ENCODE results near the gene ZNF217. TPM values are rescaled to one million over a fixed set of nuclear protein-coding genes. Genes with fewer than 3 reads are reported as not detected.
"Not testable (repeated sequence)": the region's sequence is repeated elsewhere in the genome, so short reads cannot be mapped to it uniquely, and the experiment has no call there.

ZNF217 gene
- total and polyA plus RNA-seq, 10 of the 15 experiments (the other 5 are each of a cell fraction or from before 2014, with no cell fraction given): 8.5 to 76.6 (median 40.6) TPM

- H3K36me3 ChIP-seq (ENCODE audit: control insufficient read depth in 2 of 2, insufficient read depth in 2 of 2, low read length in 1 of 2); H3K4me1 ChIP-seq (ENCODE audit: control insufficient read depth, insufficient read depth, low read length); H2AFZ ChIP-seq (ENCODE audit: control insufficient read depth, low read depth, low read length); ATAC-seq; CTCF ChIA-PET; POLR2A ChIA-PET; BruUV-seq (replicated peaks); H4K20me1 ChIP-seq (ENCODE audit: control insufficient read depth, insufficient read depth); H3K9me3 ChIP-seq (replicated peaks; ENCODE audit: control insufficient read depth, insufficient read depth, low read length); DNase-seq (ENCODE audit: low read depth, low spot score); H3K27me3 ChIP-seq (replicated peaks in 1 of 2; ENCODE audit: control insufficient read depth in 2 of 2, insufficient read depth in 2 of 2, low read length in 1 of 2): not testable (repeated sequence)
- Histone ChIP-seq H3K4me2 (ENCODE audit: control insufficient read depth, insufficient read depth) (peak overlapping the region; percentile 56), H3K27ac (ENCODE audit: control insufficient read depth, insufficient read depth) (peak overlapping the region; percentile 65), H3K9ac (ENCODE audit: control insufficient read depth, insufficient read depth, low read length) (peak overlapping the region; percentile 75), H3K79me2 (ENCODE audit: control insufficient read depth, insufficient read depth, low read length) (peaks cover 93% of the 10 kb centered on the region), H3K4me3 (peak overlapping the region; percentile 83)
- RAD21 ChIA-PET (ENCODE audit: unreplicated experiment): interaction anchor here (1.2 to 3.0 kb wide), 6 partner anchors 22 to 279 kb away, joined by 3 to 12 read pairs (median 4); no protein-coding TSS in a partner anchor
- SMC1A ChIA-PET (ENCODE audit: uncharacterized antibody, unreplicated experiment): interaction anchor here (1.0 to 3.4 kb wide), 5 partner anchors 36 to 355 kb away, joined by 3 to 14 read pairs (median 5); no protein-coding TSS in a partner anchor
- intact Hi-C loops (cut with micrococcal nuclease; ENCODE audit: unreplicated experiment) (loop anchor here (5.0 kb wide), 1 partner anchor 35 kb away; no protein-coding TSS in a partner anchor), in situ Hi-C loops (cut with MboI) (loop anchor here (10.0 kb wide), 1 partner anchor 258 kb away; no protein-coding TSS in a partner anchor)
- peak; percentile 90 for TF ChIP-seq NFXL1 (IDR thresholded peaks at IDR 0.05; ENCODE audit: borderline replicate concordance)
- TF ChIP-seq ETV6 (conservative IDR thresholded peaks at IDR 0.05 in 1 of 2, IDR thresholded peaks at IDR 0.05 in 1 of 2; ENCODE audit: borderline replicate concordance in 1 of 2, low read depth in 1 of 2): peak in 1 of 2 experiments; percentile 99; a peak in 2 of 4 replicates
- WGBS (ENCODE audit: insufficient coverage, insufficient replicate concordance, low lambda C conversion rate, missing lambda C conversion rate): 33% methylated on average over 1 of the region's 1 CpG
- FAIRE-seq: peak; percentile 52
Observed at GRCh38 chr20:53587157-53587703, 6.4 kb downstream of the ZNF217 start.

GRCh38 chr20:53586640-53587039 is 7.0 kb downstream of the ZNF217 start:
- in situ Hi-C loops (cut with MboI): loop anchor here (10.0 kb wide), 1 partner anchor 258 kb away; no protein-coding TSS in a partner anchor
- intact Hi-C loops (cut with micrococcal nuclease; ENCODE audit: unreplicated experiment): loop anchor here (5.0 kb wide), 1 partner anchor 36 kb away; no protein-coding TSS in a partner anchor

More at GRCh38 chr20:53586640-53587039, 7.0 kb downstream of the ZNF217 start:
- Histone ChIP-seq H3K9ac (ENCODE audit: control insufficient read depth, insufficient read depth, low read length) (peak overlapping the region; percentile 75), H3K79me2 (ENCODE audit: control insufficient read depth, insufficient read depth, low read length) (peaks cover 93% of the 10 kb centered on the region), H3K4me3 (peak overlapping the region; percentile 83), H4K20me1 (ENCODE audit: control insufficient read depth, insufficient read depth) (no peaks in the 10 kb centered on the region), H2AFZ (ENCODE audit: control insufficient read depth, low read depth, low read length) (no peak overlapping the region), H3K9me3 (replicated peaks; ENCODE audit: control insufficient read depth, insufficient read depth, low read length) (no peaks in the 10 kb centered on the region), H3K4me1 (ENCODE audit: control insufficient read depth, insufficient read depth, low read length) (peaks cover 3% of the 10 kb centered on the region), H3K4me2 (ENCODE audit: control insufficient read depth, insufficient read depth) (peak overlapping the region; percentile 56), H3K27me3 (replicated peaks in 1 of 2; ENCODE audit: control insufficient read depth in 2 of 2, insufficient read depth in 2 of 2, low read length in 1 of 2) (no peaks in the 10 kb centered on the region), H3K36me3 (ENCODE audit: control insufficient read depth in 2 of 2, insufficient read depth in 2 of 2, low read length in 1 of 2) (peaks cover 5 to 8% of the 10 kb centered on the region in 2 experiments; a peak in 3 of 4 replicates), H3K27ac (ENCODE audit: control insufficient read depth, insufficient read depth) (peak overlapping the region; percentile 65)
- POLR2A ChIA-PET: interaction anchor here (1.1 to 1.2 kb wide), 3 partner anchors 8 to 284 kb away, joined by 3 read pairs; partner anchors contain the start of gene ZNF217
- DNase-seq (ENCODE audit: low read depth, low spot score) (no peak), ATAC-seq (no peak), FAIRE-seq (no peak)
- CTCF ChIA-PET: interaction anchor here (0.6 to 0.7 kb wide), 2 partner anchors 72 to 350 kb away, joined by 3 read pairs; no protein-coding TSS in a partner anchor
- 0 out of 4 replicates have a peak, but pooled peaks of 1 of the 2 experiments have one; percentile 7 for TF ChIP-seq ETV6 (conservative IDR thresholded peaks at IDR 0.05 in 1 of 2, IDR thresholded peaks at IDR 0.05 in 1 of 2; ENCODE audit: borderline replicate concordance in 1 of 2, low read depth in 1 of 2)
- TF ChIP-seq ZNF687 (IDR thresholded peaks at IDR 0.05): peak; percentile 44; the same call in 1 of the 2 replicates
- 0 out of 2 replicates have a peak, but pooled peaks have one; percentile 5 for TF ChIP-seq MLLT1 (IDR thresholded peaks at IDR 0.05)
- no peak for TF ChIP-seq FOXK2 (IDR thresholded peaks at IDR 0.05)
- TF ChIP-seq NFXL1 (IDR thresholded peaks at IDR 0.05; ENCODE audit: borderline replicate concordance): peak; percentile 13; the same call in 1 of the 2 replicates
- RAD21 ChIA-PET (ENCODE audit: unreplicated experiment): interaction anchor here (0.7 to 2.1 kb wide), 8 partner anchors 23 to 355 kb away, joined by 3 to 12 read pairs (median 3); no protein-coding TSS in a partner anchor
- 1% methylated on average over 6 of the region's 6 CpGs for WGBS (ENCODE audit: insufficient coverage, insufficient replicate concordance, low lambda C conversion rate, missing lambda C conversion rate)
- SMC1A ChIA-PET (ENCODE audit: uncharacterized antibody, unreplicated experiment): interaction anchor here (0.7 to 3.4 kb wide), 8 partner anchors 37 to 356 kb away, joined by 3 to 14 read pairs (median 3); no protein-coding TSS in a partner anchor
- BruUV-seq (replicated peaks): no TSS peak

Data from GM12878 (cell line).